G401 (cell line): ENCODE measurements around the gene PGC. TPM values are rescaled to one million over a fixed set of nuclear protein-coding genes. Genes with fewer than 3 reads are reported as not detected.

Experiments used
- DNase-seq: peaks from one replicate; pipeline ENCODE4 v3.0.0-alpha.2; 2015; ENCODE audit warnings: low spot score
- in situ Hi-C: cut with HindIII; loops from 2 replicates; pipeline ENCODE4 v1.10.0; 2016; ENCODE audit warnings: low sequenced_read_pairs, mixed read lengths
- total RNA-seq: library from RNA; depleted of rRNA; stranded (reverse); fragments of >200 nt; shearing (Covaris generic); gene quantifications from 2 replicates; pipeline ENCODE4 v1.2.3, GENCODE V29; 2014

Gene PGC
- total RNA-seq, 1 experiment from 2014 or later = not detected

GRCh38 chr6:41705996-41706835 lies 41.0 kb downstream of the PGC start:
- in situ Hi-C loops = no loop called here
- DNase-seq = peak; percentile 36

- DNase-seq = no peak
- in situ Hi-C loops = no loop called here
These were observed 41.7 kb downstream of the PGC start for GRCh38 chr6:41705311-41705995.

- DNase-seq = no peak
- in situ Hi-C loops = no loop called here
These were observed 42.4 kb downstream of the PGC start for GRCh38 chr6:41704656-41705310.

GRCh38 chr6:41704028-41704427 lies 43.2 kb downstream of the PGC start:
- no peak for DNase-seq
- in situ Hi-C loops = no loop called here

- no peak for DNase-seq
- in situ Hi-C loops = no loop called here
These were observed 44.3 kb downstream of the PGC start for GRCh38 chr6:41702771-41703494.

GRCh38 chr6:41702089-41702745 lies 45.0 kb downstream of the PGC start:
- no peak for DNase-seq
- in situ Hi-C loops = no loop called here

GRCh38 chr6:41700463-41701347 lies 46.5 kb downstream of the PGC start:
- in situ Hi-C loops = no loop called here
- no peak for DNase-seq

GRCh38 chr6:41699063-41699462 lies 48.1 kb downstream of the PGC start:
- no peak for DNase-seq

GRCh38 chr6:41697861-41698781 lies 49.1 kb downstream of the PGC start:
- in situ Hi-C loops = no loop called here

More at GRCh38 chr6:41699063-41699462, 48.1 kb downstream of the PGC start:
- in situ Hi-C loops = no loop called here

GRCh38 chr6:41696788-41697187 lies 50.4 kb downstream of the PGC start:
- DNase-seq = no peak
- in situ Hi-C loops = no loop called here

More at GRCh38 chr6:41697861-41698781, 49.1 kb downstream of the PGC start:
- no peak for DNase-seq

- in situ Hi-C loops = no loop called here
- DNase-seq = no peak
These were observed 51.4 kb downstream of the PGC start for GRCh38 chr6:41695825-41696224.

- no peak for DNase-seq
- in situ Hi-C loops = no loop called here
These were observed 52.2 kb downstream of the PGC start for GRCh38 chr6:41694815-41695526.

- in situ Hi-C loops = no loop called here
- no peak for DNase-seq
These were observed 53.6 kb downstream of the PGC start for GRCh38 chr6:41693281-41694240.

- in situ Hi-C loops = no loop called here
- no peak for DNase-seq
These were observed 54.5 kb downstream of the PGC start for GRCh38 chr6:41692730-41693129.

GRCh38 chr6:41692080-41692675 lies 55.0 kb downstream of the PGC start:
- in situ Hi-C loops = no loop called here
- no peak for DNase-seq
